HG03139 (cell line): ENCODE results near the gene RDM1.

Experiments
- ATAC-seq: cut with Tn5 transposase; IDR thresholded peaks from one replicate; pipeline ENCODE4 v1.9.1; 2021; ENCODE audit not compliant: unreplicated experiment

The RDM1 gene

DNA sequence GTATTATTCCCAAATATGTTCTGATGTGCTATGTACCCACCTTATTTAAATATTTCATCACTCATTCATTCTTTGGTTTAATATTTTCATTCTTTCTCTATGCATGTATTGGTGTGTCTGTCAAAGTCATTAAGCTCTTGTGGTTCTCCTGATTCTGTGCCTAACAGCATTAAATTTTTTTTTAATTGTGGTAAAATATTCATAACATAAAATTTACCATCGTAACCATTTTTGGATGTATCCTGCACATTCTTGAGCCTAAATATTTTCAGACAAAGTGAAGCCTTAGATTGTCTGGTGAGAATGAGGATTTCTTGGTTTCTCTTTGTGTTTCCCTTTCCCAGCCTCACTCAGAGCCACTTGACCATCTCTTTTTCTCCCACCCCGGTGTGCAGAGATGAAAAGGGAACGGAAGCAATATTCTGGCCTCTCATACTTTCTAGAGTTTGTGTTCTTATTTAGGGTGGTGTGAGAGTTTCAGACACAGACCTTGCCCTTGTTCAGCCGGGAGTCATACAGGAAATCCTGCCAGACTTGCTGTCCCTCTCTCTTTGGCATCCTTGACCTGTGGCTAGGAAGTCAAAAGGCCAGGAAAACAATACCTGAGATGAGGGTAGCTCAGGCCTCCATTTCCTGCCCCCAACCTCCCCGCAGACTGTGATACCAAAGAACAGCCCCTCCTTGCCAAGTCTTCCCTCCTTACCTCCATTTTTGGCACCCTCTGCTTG is 55.3 kb downstream of the RDM1 start:
- no peak for ATAC-seq

DNA sequence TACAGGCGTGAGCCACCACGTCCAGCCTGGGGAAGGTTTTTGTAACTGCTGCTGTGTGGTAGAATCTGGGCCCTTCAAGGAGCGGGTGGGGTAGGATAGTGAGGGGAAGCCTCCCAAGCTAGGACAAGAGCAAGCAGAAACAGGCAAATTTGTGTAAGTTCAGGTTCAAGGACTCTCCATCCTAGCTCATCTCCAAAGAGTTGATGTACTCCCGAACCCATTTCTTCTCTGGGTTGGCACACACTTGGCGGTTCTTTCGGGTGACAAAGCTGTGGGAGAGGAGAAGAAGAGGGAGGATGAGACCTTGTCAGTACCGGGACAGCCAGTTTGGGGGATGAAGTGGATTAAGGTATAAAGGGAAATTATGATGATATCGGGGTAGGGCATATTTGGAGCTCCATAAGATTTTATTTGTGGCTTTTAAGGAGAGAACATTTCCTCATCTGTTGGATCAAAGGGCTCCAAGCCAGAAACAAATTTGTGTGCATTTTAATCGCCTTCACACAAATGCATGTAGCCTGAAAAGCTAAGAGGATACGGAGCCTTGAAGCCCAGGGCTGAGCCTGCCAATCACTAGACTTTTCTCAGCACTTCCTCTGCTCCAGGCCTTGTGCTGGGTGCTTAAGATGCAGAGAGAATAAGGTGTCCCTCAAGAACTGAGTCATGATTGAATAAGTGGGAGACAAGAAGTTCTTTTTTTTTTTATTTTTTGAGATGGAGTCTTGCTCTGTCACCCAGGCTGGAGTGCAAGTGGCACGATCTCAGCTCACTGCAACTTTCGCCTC is 58.2 kb downstream of the RDM1 start:
- no peak for ATAC-seq

DNA sequence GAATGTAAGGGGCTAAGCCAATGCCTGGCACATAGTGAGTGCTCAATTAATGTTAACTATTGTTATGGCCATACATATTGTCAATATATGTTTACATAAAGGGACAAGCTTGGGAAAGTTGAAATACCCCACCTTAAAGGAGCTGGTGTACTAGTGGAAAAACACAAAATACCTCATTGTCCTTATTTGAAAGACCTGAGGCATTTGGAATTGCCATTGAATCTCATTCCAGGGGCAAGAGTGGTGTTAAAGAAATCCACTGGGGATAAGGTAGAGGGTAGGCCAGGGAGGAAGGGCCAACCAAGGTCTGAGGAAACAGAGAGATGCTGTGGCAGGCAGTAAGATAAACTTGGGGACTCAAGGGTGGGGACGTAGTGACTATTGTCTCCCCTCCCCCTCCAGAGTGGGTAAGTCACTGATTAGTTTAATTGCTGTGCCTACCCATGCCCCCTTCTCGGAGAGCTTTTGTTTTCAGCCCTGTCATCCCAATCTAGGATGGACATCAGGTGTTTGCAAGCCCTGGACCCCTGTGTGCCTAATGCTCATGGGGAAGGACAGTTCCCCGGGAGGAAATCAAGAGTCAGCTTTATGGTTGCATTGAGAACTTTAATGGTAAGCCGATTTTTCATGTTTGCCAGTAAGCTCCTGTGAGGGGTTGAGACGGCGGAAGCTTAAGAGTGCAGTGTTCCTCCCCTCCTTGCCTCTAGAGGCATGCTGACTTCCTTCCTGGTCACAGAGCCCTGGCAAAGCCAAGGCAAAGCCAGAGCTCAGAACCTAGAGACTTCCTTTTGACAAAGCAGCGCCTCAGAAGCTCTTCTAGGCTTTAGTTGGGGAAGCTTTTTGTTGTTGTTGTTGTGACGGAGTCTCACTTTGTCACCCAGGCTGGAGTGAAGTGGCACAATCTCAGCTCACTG is 59.4 kb downstream of the RDM1 start:
- no peak for ATAC-seq

DNA sequence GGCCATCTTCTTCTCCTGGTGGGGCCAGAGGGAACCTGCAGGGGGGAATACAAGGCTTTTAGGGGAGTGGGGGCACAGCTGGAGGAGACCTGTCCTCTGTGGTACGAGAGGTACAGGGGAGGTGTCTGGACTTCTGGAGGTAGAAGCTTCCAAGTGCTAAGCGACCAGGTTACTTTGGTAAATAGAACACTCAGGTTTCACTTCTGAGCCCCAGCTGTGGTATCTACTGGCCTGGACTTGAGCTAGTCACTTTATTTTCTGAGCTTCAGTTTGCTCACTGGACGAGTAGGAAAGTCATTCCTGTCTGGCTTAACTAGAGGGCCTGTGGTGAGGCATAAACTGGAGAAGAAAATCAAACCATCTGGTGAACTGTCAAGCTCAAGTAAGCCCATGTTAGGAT is 61.8 kb downstream of the RDM1 start, which contains the start of gene HEATR9:
Gene HEATR9 (minus strand): TSS at position 155 of the 400 bp plus-strand sequence. CDS start 149 bp downstream, at position 6.
- ATAC-seq, result no peak
